Uterus (tissue), 4 donors: Measurements from ENCODE around the gene AMBP. TPM values are rescaled to one million over a fixed set of nuclear protein-coding genes. Genes with fewer than 3 reads are reported as not detected.

Source experiments
- DNase-seq, 2 donors: peaks; one replicate each; pipeline ENCODE4 v3.0.0-alpha.2; 2019 to 2020
- H3K27ac ChIP-seq, 2 donors: fragments of 200-600 bp; sonication (generic); 1 replicate in 1 of 2; 2 replicates in 1 of 2; pipeline ENCODE4 v1.5.1; 2016 to 2018
- H3K27me3 ChIP-seq, 2 donors: fragments of 200-600 bp; sonication (generic); one replicate each; pipeline ENCODE4 v1.5.1; 2018 to 2019; ENCODE audit warnings: control low read depth in 1 of 2
- H3K36me3 ChIP-seq, 2 donors: fragments of 200-600 bp; sonication (generic); one replicate each; pipeline ENCODE4 v1.5.1; 2019; ENCODE audit warnings: control low read depth in 1 of 2
- H3K4me1 ChIP-seq, 2 donors: fragments of 200-600 bp; sonication (generic); one replicate each; pipeline ENCODE4 v1.5.1; 2018 to 2019; ENCODE audit warnings: control low read depth in 1 of 2
- H3K4me3 ChIP-seq, 2 donors: fragments of 200-600 bp; sonication (generic); 1 replicate in 1 of 2; 2 replicates in 1 of 2; pipeline ENCODE4 v1.5.1; 2018 to 2019; ENCODE audit warnings: mild to moderate bottlenecking in 1 of 2
- H3K9me3 ChIP-seq, 2 donors: fragments of 200-600 bp; sonication (generic); one replicate each; pipeline ENCODE4 v1.5.1; 2019; ENCODE audit warnings: control low read depth in 1 of 2
- POLR2A ChIP-seq, 2 donors: fragments of 450-650 bp; IDR thresholded peaks; one replicate each; pipeline ENCODE4 v1.6.1; 2016; ENCODE audit warnings: antibody characterized with exemption in 2 of 2, mild to moderate bottlenecking in 1 of 2, moderate library complexity in 1 of 2
- intact Hi-C: fragments of 100-400 bp; cut with DNase I; formaldehyde crosslinking; loops from one replicate; pipeline ENCODE4 v1.15.1; 2023; ENCODE audit warnings: low total_unique reads
- total RNA-seq, 4 donors: library from RNA; depleted of rRNA in 3 of 4; stranded (reverse); fragments of >200 nt in 3 of 4; gene quantifications; one replicate each; pipeline versions ENCODE4 v1.1.0 to v1.2.4, GENCODE V29; 2014 to 2023
- TF ChIP-seq, protein P1 (sequence below), 4 experiments: fragments of 200-600 bp in 2 of 4; fragments of 450-650 bp in 2 of 4; sonication (generic) in 2 of 4; IDR thresholded peaks; one replicate each; pipeline ENCODE4 v1.5.1; 2016 to 2019; ENCODE audit warnings: antibody characterized with exemption in 4 of 4, mild to moderate bottlenecking in 2 of 4, moderate library complexity in 1 of 4
- donor health status: DM: yes; HTN: yes; CAD: no.

AMBP gene
- total RNA-seq, 4 donors from 2014 or later, result 1.3 TPM; not detected in 3

DNA sequence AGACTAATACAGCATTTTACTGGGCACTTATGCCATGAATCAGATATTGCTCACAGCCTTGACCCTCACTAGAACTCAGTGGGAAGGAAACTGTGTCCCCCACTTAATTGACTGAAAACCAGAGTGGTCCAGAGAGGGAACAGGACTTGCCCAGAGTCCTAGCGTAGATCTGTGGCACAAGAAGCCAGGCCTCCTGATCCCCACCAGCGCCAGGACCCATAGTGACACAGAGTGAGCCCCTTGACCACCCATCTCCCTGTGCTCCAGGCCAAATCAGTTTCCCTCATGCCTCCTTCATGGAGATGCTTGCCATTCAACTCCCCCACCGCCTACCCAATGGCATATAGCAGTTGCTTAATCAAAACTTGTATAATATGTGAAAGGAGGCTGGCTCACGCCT lies 12.7 kb upstream of the AMBP start:
- H3K27ac ChIP-seq, result no peak overlapping the region
- H3K4me1 ChIP-seq, result no peaks in the 10 kb centered on the region
- H3K9me3 ChIP-seq, result no peaks in the 10 kb centered on the region
- DNase-seq, result no peak
- no peak overlapping the region for H3K4me3 ChIP-seq
- no peaks in the 10 kb centered on the region for H3K27me3 ChIP-seq
- TF ChIP-seq, protein P1, sequence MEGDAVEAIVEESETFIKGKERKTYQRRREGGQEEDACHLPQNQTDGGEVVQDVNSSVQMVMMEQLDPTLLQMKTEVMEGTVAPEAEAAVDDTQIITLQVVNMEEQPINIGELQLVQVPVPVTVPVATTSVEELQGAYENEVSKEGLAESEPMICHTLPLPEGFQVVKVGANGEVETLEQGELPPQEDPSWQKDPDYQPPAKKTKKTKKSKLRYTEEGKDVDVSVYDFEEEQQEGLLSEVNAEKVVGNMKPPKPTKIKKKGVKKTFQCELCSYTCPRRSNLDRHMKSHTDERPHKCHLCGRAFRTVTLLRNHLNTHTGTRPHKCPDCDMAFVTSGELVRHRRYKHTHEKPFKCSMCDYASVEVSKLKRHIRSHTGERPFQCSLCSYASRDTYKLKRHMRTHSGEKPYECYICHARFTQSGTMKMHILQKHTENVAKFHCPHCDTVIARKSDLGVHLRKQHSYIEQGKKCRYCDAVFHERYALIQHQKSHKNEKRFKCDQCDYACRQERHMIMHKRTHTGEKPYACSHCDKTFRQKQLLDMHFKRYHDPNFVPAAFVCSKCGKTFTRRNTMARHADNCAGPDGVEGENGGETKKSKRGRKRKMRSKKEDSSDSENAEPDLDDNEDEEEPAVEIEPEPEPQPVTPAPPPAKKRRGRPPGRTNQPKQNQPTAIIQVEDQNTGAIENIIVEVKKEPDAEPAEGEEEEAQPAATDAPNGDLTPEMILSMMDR (IDR thresholded peaks at IDR 0.05), result no peak
- no peak for TF ChIP-seq POLR2A (IDR thresholded peaks at IDR 0.05)
- no peaks in the 10 kb centered on the region for H3K36me3 ChIP-seq
- intact Hi-C loops, result no loop called here

DNA sequence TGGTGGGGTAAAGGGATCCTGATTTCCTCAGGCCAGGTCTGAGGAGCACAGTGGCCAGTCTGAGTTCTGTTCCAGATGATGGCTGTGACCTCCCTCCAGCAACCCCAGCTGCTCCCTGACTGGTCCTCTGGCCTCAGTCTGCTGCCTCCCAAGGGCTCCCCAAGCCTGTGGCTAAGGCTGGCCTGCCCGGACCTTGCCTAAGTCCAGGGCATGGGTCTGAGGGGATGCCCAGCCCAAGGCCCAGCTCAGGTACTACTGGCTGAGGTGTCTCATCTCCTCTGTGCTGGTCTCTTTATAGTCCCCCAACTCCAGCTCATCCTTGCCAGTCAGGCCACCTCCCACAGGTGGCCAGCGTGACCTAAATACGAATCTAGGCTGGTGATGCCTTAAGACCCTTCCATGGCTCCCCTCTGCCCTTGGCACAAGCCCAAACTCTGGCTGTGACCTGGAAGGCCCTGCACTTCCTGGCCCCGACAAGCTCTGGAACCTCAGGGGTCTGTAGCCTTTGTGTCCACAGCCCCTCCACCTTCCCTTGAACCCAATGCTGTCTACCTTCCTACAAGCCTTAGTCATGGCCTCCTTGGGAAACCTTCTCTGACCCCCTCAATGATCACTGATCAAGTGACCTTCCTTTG lies 11.2 kb upstream of the AMBP start:
- H3K4me1 ChIP-seq, result no peaks in the 10 kb centered on the region
- no peaks in the 10 kb centered on the region for H3K27me3 ChIP-seq
- no peak for DNase-seq
- intact Hi-C loops, result no loop called here
- no peak overlapping the region for H3K4me3 ChIP-seq
- no peaks in the 10 kb centered on the region for H3K9me3 ChIP-seq
- no peaks in the 10 kb centered on the region for H3K36me3 ChIP-seq
- H3K27ac ChIP-seq, result no peak overlapping the region
- TF ChIP-seq, protein P1 (IDR thresholded peaks at IDR 0.05), result no peak
- TF ChIP-seq POLR2A (IDR thresholded peaks at IDR 0.05), result no peak

DNA sequence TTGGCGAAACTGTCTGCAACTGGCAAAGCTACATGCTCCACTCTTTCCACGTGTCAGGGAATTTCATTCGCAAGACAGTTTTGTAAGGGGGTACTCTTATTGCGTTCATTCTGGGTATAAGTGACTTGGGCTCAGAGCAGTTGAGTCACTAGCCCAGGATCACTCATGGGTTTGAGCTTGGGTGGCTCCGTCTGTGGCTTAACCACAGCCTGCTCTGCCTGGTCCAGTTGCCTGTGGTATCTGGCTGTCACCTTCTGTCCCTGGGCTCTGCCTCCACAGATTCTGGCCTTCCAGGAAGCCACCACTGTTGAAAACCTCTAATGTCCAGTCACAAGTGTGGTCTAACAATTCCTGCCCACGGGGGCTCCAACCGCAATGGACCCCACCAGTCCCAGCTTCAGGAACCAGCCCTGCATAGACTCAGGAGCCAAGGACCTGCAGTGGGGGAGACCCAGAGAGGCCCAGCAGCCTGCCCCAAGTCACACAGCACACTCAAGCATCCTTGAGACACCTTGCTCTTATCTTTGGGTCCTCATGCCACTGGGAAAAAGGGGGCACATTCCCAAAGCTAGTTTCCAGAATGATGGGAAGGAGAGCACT lies 10.6 kb upstream of the AMBP start:
- H3K9me3 ChIP-seq, result no peaks in the 10 kb centered on the region
- TF ChIP-seq, protein P1 (IDR thresholded peaks at IDR 0.05), result no peak
- TF ChIP-seq POLR2A (IDR thresholded peaks at IDR 0.05), result no peak
- no peak overlapping the region for H3K27ac ChIP-seq
- H3K4me1 ChIP-seq, result no peaks in the 10 kb centered on the region
- no peaks in the 10 kb centered on the region for H3K36me3 ChIP-seq
- no peaks in the 10 kb centered on the region for H3K27me3 ChIP-seq
- intact Hi-C loops, result no loop called here
- DNase-seq, result no peak
- H3K4me3 ChIP-seq, result no peak overlapping the region

DNA sequence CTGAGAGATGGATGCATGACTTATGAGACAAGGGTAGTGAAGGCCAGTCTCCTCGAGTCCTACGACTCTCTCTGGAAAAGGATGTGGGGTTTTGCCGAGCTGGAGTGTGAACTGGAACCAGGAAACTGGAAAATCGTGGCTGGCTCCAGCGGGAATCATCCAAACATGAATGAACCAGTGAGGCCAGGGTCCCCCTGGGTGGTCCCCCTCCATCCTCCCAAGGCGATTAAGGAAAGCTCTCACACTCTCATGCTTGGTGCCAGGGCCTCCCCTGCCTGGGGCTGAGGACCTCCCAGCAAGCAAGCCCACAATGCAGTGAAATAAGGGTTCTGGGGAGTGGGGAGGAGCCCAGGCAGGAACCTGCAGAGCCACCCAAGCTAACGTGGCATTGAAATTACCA lies 9.6 kb upstream of the AMBP start:
- H3K36me3 ChIP-seq, result no peaks in the 10 kb centered on the region
- TF ChIP-seq POLR2A (IDR thresholded peaks at IDR 0.05), result no peak
- TF ChIP-seq, protein P1 (IDR thresholded peaks at IDR 0.05), result no peak
- no peaks in the 10 kb centered on the region for H3K27me3 ChIP-seq
- DNase-seq, result no peak
- no peaks in the 10 kb centered on the region for H3K4me1 ChIP-seq
- H3K27ac ChIP-seq, result no peak overlapping the region
- intact Hi-C loops, result no loop called here
- H3K9me3 ChIP-seq, result no peaks in the 10 kb centered on the region
- no peak overlapping the region for H3K4me3 ChIP-seq

DNA sequence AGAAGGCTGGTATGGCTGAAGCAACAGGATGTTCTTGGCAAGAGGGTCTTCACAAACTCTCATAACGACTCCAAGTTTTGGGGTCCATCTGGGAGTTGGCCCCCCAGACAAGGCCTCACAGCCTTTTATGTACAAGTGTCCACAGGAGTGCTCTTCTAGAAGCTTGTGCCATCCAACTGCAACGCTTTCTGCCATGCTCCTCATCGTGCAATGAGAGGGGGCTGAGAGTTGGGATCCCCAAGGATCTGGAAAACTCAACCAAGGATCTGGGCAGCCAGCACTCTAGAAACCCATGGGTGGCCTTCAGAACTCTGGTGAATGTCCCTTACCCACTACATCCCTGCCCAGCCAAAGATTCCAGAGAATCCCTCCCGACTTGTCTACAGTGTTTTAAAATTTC lies 8.5 kb upstream of the AMBP start:
- H3K27ac ChIP-seq, result no peak overlapping the region
- TF ChIP-seq POLR2A (IDR thresholded peaks at IDR 0.05), result no peak
- TF ChIP-seq, protein P1 (IDR thresholded peaks at IDR 0.05), result no peak
- H3K4me1 ChIP-seq, result no peaks in the 10 kb centered on the region
- no peaks in the 10 kb centered on the region for H3K27me3 ChIP-seq
- no peak overlapping the region for H3K4me3 ChIP-seq
- intact Hi-C loops, result no loop called here
- no peaks in the 10 kb centered on the region for H3K9me3 ChIP-seq
- no peak for DNase-seq
- H3K36me3 ChIP-seq, result no peaks in the 10 kb centered on the region
